Fibroblast of the aortic adventitia (primary cell): ENCODE measurements around the gene MCM7. TPM values are rescaled to one million over a fixed set of nuclear protein-coding genes. Genes with fewer than 3 reads are reported as not detected.

ENCODE experiments used
- DNase-seq: peaks from one replicate; pipeline ENCODE4 v3.0.0-alpha.2; 2010; ENCODE audit warnings: low read depth
- H3K4me3 ChIP-seq: 2 replicates; pipeline ENCODE4 v1.5.1; 2011; ENCODE audit warnings: low read depth, mild to moderate bottlenecking, control low read depth, low read length, moderate library complexity
- CTCF ChIP-seq: IDR thresholded peaks from 2 replicates; pipeline ENCODE4 v1.5.1; 2011; ENCODE audit warnings: mild to moderate bottlenecking, low read length, control low read depth, inconsistent platforms; ENCODE audit not compliant: insufficient read depth
- total RNA-seq: library from RNA; depleted of rRNA; stranded (reverse); fragments of >200 nt; gene quantifications from 2 replicates; pipeline ENCODE4 v1.2.3, GENCODE V29; 2012; ENCODE audit warnings: low replicate concordance

MCM7 gene
- total RNA-seq, 1 donor, result 97.7 TPM

- H3K4me3 ChIP-seq, result peak within 1 kb of the TSS; percentile 99
- no peak for TF ChIP-seq CTCF
- DNase-seq, result peak; percentile 95
Measured at GRCh38 chr7:100126931-100127865, 26.0 kb upstream of the MCM7 start, which contains the start of gene MBLAC1. MBLAC1 (plus strand) TSS chr7:100126967; CDS start chr7:100127396, 429 bp downstream.

- TF ChIP-seq CTCF, result no peak
- DNase-seq, result no peak
- H3K4me3 ChIP-seq, result peak overlapping the region; percentile 99
Measured at GRCh38 chr7:100126239-100126930, 25.2 kb upstream of the MCM7 start.

- no peak for TF ChIP-seq CTCF
- DNase-seq, result no peak
- H3K4me3 ChIP-seq, result no peak overlapping the region
Measured at GRCh38 chr7:100124301-100125230, 23.4 kb upstream of the MCM7 start.

- no peak for TF ChIP-seq CTCF
- H3K4me3 ChIP-seq, result no peak overlapping the region
- no peak for DNase-seq
Measured at GRCh38 chr7:100122568-100122967, 21.4 kb upstream of the MCM7 start.

GRCh38 chr7:100122067-100122466 is 20.9 kb upstream of the MCM7 start:
- DNase-seq, result no peak
- no peak for TF ChIP-seq CTCF

GRCh38 chr7:100120733-100121036 is 19.5 kb upstream of the MCM7 start:
- no peak for TF ChIP-seq CTCF
- DNase-seq, result no peak
- peak overlapping the region; percentile 78 for H3K4me3 ChIP-seq

More at GRCh38 chr7:100122067-100122466, 20.9 kb upstream of the MCM7 start:
- H3K4me3 ChIP-seq, result no peak overlapping the region
